ACC112 (cell line): ENCODE data around the gene EYA3.

Experiments
- H2AFZ ChIP-seq: fragments of 200-600 bp; sonication (generic); one replicate; pipeline ENCODE4 v1.6.0; 2017; ENCODE audit warnings: antibody characterized with exemption, low read length; ENCODE audit not compliant: unreplicated experiment
- H3K27ac ChIP-seq: fragments of 200-600 bp; sonication (generic); 2 replicates; pipeline ENCODE4 v1.5.1; 2014; ENCODE audit warnings: low read depth, mild to moderate bottlenecking, antibody characterized with exemption, low read length, moderate library complexity
- H3K27me3 ChIP-seq: fragments of 200-600 bp; sonication (generic); 2 replicates; pipeline ENCODE4 v1.6.1; 2014; ENCODE audit warnings: mild to moderate bottlenecking, antibody characterized with exemption, low read length, moderate library complexity, mixed read lengths; ENCODE audit not compliant: insufficient read depth
- H3K36me3 ChIP-seq: fragments of 200-600 bp; sonication (generic); 2 replicates; pipeline ENCODE4 v1.6.1; 2016; ENCODE audit warnings: mild to moderate bottlenecking, antibody characterized with exemption, low read length, moderate library complexity, mixed read lengths; ENCODE audit not compliant: insufficient read depth
- H3K4me1 ChIP-seq: fragments of 200-600 bp; sonication (generic); one replicate; pipeline ENCODE4 v1.6.1; 2016; ENCODE audit warnings: low read length, mixed read lengths; ENCODE audit not compliant: insufficient read depth, unreplicated experiment, control insufficient read depth
- H3K4me3 ChIP-seq: fragments of 200-600 bp; sonication (generic); 2 replicates; pipeline ENCODE4 v1.5.1; 2014; ENCODE audit warnings: mild to moderate bottlenecking, low read depth, low read length
- H3K79me2 ChIP-seq: fragments of 200-600 bp; sonication (generic); one replicate; pipeline ENCODE4 v1.6.0; 2016; ENCODE audit warnings: low read length; ENCODE audit not compliant: control insufficient read depth, unreplicated experiment, insufficient read depth

Gene EYA3

DNA sequence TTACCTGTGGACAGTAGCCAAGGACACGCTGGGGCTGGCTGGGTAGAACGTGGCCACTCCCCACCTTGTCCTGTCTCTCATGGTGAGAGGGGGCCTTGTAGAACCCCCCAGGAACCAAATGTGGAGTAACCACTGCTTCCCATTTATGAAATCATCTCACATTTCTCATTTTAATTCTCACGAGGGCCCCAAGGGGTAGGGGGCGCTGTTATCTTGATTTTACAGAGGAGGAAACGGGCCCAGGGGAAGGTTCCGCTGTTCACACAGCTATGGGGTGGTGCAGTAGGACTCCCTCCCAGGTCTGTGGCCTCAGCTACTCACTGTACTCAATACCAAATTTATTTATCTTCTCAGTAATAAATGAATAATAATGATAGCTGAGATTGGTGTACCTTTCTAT is 148.1 kb downstream of the EYA3 start:
- no peak overlapping the region for H3K27ac ChIP-seq
- peaks cover 8% of the 10 kb centered on the region for H3K27me3 ChIP-seq
- no peak overlapping the region for H3K4me3 ChIP-seq
- no peak overlapping the region for H2AFZ ChIP-seq
- H3K4me1 ChIP-seq, result peaks cover 5% of the 10 kb centered on the region
- no peaks in the 10 kb centered on the region for H3K79me2 ChIP-seq
- no peaks in the 10 kb centered on the region for H3K36me3 ChIP-seq

DNA sequence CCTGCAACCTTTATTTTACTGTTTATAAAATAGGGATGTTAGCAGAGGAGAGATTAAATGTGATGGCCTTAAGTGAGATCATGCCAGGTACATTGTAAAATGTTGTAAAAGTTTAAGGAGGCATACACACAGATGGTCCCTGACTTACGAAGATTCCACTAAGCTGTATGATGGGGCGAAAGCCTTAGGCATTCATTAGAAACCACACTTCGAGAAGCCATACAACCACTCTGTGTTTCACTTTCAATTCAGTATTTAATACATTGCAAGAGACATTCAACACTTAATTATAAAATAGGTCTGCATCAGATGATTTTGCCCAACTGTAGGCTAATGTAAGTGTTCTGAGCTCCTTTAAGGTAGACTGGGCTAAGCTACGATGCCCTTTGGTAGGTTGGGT is 149.9 kb downstream of the EYA3 start:
- H3K4me1 ChIP-seq, result peaks cover 5% of the 10 kb centered on the region
- no peaks in the 10 kb centered on the region for H3K36me3 ChIP-seq
- H3K27ac ChIP-seq, result no peak overlapping the region
- H2AFZ ChIP-seq, result no peak overlapping the region
- H3K27me3 ChIP-seq, result peaks cover 11% of the 10 kb centered on the region
- H3K79me2 ChIP-seq, result no peaks in the 10 kb centered on the region
- H3K4me3 ChIP-seq, result no peak overlapping the region

DNA sequence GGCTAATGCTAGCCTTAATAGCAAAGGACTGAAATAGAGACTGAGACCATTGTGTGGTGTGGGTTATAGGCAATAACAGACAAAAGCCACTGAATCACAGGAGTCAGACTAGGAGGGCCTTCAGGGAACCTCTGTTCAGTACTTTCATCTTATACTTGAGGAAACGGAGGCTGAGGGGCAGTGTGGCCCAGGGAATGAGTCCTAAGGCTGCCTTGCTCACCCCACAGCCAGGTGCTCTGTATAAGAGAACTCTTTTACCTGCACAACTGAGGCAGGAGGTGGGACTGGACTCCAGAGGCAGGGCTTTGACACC is 150.9 kb downstream of the EYA3 start:
- no peaks in the 10 kb centered on the region for H3K36me3 ChIP-seq
- H2AFZ ChIP-seq, result no peak overlapping the region
- no peak overlapping the region for H3K4me3 ChIP-seq
- no peaks in the 10 kb centered on the region for H3K79me2 ChIP-seq
- peaks cover 11% of the 10 kb centered on the region for H3K27me3 ChIP-seq
- peaks cover 5% of the 10 kb centered on the region for H3K4me1 ChIP-seq
- H3K27ac ChIP-seq, result no peak overlapping the region

DNA sequence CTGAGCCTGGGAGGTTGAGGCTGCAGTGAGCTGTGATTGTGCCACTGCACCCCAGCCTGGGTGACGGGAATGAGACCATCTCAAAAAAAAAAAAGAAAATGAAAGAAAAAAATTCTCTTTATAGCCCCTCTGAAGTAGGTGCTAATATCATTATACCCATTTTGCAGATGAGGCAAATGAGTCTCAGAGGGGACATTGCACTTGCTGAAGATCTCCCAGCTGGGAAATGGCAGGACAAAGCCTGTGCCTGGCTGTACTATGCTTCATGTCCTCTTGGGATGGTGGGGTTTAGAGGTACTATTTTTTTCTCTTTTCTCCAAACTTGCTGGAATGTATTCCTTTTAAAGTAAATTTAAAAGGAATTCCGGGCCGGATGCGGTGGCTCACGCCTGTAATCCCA is 152.0 kb downstream of the EYA3 start:
- H3K36me3 ChIP-seq, result no peaks in the 10 kb centered on the region
- no peak overlapping the region for H2AFZ ChIP-seq
- no peak overlapping the region for H3K4me3 ChIP-seq
- H3K4me1 ChIP-seq, result peaks cover 5% of the 10 kb centered on the region
- no peak overlapping the region for H3K27ac ChIP-seq
- peaks cover 11% of the 10 kb centered on the region for H3K27me3 ChIP-seq
- H3K79me2 ChIP-seq, result no peaks in the 10 kb centered on the region

DNA sequence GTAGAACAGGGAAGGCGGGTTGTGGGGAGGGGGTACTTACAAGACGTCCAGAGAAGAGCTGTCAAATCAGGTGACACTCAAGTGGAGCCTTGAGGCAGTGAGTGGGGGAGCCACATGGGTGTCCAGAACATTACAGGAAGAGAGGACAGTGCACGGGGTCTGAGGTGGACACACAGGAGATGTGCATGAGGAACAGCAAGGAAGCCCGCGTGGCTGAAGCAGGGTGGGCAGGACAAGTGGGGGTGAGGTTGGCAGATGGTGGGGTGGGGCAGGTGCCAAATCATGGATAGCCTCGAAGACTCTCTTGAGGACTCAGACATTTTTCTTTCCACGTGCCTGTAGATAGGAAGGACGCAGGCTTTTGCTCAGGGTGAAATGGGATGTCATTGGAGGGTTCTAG is 152.7 kb downstream of the EYA3 start:
- no peaks in the 10 kb centered on the region for H3K36me3 ChIP-seq
- no peaks in the 10 kb centered on the region for H3K79me2 ChIP-seq
- H3K4me1 ChIP-seq, result peaks cover 5% of the 10 kb centered on the region
- no peak overlapping the region for H3K27ac ChIP-seq
- peaks cover 11% of the 10 kb centered on the region for H3K27me3 ChIP-seq
- no peak overlapping the region for H3K4me3 ChIP-seq
- H2AFZ ChIP-seq, result no peak overlapping the region

DNA sequence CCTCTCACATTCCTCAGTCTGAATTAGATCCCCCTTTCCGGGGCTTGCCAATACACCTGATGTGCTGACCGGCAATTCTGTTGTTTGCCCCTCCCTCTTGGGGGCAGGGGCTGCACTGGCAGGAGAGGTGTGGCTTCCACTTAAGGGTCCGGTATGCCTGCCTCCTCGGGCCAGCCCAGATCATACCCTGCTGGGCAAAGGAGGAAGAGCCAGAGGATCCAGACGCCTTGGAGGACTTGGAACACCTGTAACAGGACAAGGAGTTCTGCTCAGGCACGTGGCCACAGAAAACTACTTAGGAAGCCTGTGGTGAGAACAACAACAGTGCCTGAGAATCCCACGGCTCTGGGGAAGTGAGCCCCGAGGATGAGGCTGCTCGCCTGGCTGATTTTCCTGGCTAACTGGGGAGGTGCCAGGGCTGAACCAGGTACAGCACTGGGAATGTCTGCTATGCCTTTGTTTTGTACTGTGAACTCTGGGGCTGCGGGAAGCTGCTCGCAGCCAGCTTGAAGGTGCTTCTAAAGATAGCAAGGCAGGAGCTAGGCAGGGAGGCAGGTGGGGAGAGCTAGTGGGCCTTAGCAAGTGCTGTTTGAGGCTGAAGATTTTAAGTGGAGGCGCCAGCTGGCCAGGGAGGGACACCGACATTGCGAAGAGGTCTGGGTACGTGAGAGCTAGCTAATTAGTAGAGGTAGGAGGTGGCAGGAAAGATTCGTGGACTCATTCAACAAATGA is 153.4 kb downstream of the EYA3 start, which contains the start of gene SMPDL3B:
Gene SMPDL3B, plus strand, starts transcription at position 183 of the 732 bp plus-strand sequence. Its CDS starts 184 bp downstream, at position 367.
- peak within 1 kb of the TSS; percentile 24 for H2AFZ ChIP-seq
- peaks cover 11% of the 10 kb centered on the region for H3K27me3 ChIP-seq
- no peak within 1 kb of the TSS for H3K27ac ChIP-seq
- H3K36me3 ChIP-seq, result no peaks in the 10 kb centered on the region
- H3K4me1 ChIP-seq, result peaks cover 5% of the 10 kb centered on the region
- peak within 1 kb of the TSS; percentile 49 for H3K4me3 ChIP-seq
- H3K79me2 ChIP-seq, result no peaks in the 10 kb centered on the region

DNA sequence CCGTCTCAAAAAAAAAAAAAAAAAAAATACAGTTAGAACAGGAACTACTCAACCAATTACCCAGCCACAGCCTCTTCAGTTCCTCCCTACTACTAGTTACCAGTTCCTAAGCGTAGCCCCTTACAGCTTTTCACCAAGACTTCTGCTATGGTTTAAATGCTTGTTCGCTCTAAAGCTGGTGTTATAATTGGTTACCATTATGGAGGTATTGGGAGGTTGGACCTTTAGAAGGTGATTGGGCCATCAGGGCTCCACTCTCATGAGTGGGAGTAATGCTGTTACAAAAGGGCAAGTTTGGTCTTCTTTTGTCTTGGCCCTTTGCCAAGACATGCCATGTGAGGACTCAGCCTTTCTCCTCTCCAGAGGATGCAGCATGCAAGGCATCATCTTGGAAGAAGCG is 156.7 kb downstream of the EYA3 start:
- Histone ChIP-seq H3K27ac (no peak overlapping the region), H3K4me1 (no peaks in the 10 kb centered on the region), H2AFZ (no peak overlapping the region)

DNA sequence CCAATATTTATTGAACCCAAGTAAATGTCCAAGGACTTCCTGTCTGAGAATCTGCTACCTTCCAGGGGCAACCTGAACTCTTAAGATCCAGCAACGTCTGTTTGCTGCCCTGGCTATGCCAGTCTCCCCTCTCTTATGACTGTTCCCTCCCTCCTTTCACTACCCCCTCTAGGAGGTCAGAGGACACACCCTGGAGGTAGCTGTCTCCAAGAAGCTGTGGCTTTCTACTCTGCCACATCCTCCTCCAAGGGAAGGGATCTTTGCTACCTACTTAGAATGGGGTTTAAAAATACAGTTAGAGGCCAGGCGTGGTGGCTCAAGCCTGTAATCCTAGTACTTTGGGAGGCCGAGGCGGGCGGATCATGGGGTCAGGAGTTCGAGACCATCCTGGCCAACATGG is 157.2 kb downstream of the EYA3 start:
- Histone ChIP-seq H3K36me3 (no peaks in the 10 kb centered on the region), H3K4me1 (no peaks in the 10 kb centered on the region), H3K79me2 (no peaks in the 10 kb centered on the region), H3K4me3 (no peak overlapping the region), H3K27ac (no peak overlapping the region), H2AFZ (no peak overlapping the region), H3K27me3 (peaks cover 11% of the 10 kb centered on the region)

More for the DNA sequence above, 156.7 kb downstream of the EYA3 start:
- H3K79me2 ChIP-seq, result no peaks in the 10 kb centered on the region
- H3K27me3 ChIP-seq, result peaks cover 11% of the 10 kb centered on the region
- H3K4me3 ChIP-seq, result no peak overlapping the region
- no peaks in the 10 kb centered on the region for H3K36me3 ChIP-seq

DNA sequence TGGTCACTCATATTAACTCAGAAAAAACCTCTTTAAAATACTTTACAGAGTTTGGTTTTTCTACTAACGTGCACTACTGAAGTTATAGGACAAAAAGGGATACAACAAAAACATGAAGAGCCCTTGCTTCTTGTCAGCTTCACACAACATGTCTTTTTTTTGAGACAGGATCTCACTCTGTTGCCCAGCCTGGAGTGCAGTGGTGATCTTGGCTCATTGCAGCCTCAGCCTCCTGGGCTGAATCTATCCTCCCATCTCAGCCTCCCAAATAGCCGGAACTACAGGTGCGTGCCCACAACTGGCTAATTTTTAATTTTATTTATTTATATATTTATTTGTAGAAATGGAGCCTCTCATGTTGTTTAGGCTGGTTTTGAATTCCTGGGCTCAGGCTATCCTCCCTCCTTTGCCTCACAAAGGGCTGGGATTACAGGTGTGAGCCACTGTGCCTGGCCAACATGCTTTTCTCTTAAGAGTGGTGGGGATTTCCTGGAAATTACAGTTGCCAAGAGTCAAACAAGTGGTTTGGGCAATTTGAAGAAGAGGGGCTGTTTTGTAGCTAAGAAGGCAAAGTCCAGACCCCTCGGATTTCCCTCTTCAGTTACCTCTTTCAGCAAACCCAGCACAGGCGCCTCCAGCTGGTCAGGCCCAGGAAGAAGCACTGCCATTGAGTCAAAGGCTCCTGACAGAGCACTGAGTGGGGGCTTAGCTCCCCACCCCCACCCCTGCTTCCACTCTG is 160.0 kb downstream of the EYA3 start:
- no peaks in the 10 kb centered on the region for H3K4me1 ChIP-seq
- no peaks in the 10 kb centered on the region for H3K79me2 ChIP-seq
- H3K27me3 ChIP-seq, result no peaks in the 10 kb centered on the region
- H3K4me3 ChIP-seq, result no peak overlapping the region
- no peak overlapping the region for H3K27ac ChIP-seq
- no peak overlapping the region for H2AFZ ChIP-seq
- no peaks in the 10 kb centered on the region for H3K36me3 ChIP-seq

DNA sequence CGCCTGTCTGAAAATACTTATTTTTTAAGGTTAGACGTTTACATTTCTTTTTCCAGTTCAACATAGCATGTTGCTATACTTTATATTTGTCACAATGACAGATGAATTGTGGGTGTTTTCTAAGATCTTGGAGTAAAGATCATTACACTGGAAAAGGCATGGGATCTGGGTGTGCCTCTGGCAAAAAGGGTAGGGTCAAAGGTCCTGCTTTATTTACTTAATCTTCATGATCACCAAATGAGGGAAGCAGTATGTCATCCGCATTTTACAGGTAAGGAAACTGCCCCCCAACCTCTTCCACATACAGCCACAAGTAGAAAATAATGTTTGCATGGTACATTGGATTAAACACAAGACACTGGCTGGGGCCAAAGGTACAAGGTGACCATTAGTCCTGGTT is 166.1 kb downstream of the EYA3 start:
- H3K4me3 ChIP-seq, result no peak overlapping the region
- H3K79me2 ChIP-seq, result no peaks in the 10 kb centered on the region
- no peak overlapping the region for H3K27ac ChIP-seq
- no peak overlapping the region for H2AFZ ChIP-seq
- H3K27me3 ChIP-seq, result no peaks in the 10 kb centered on the region
- no peaks in the 10 kb centered on the region for H3K36me3 ChIP-seq
- H3K4me1 ChIP-seq, result no peaks in the 10 kb centered on the region
